ENCODE data around the gene NCS1.
A peak's percentile ranks its signal among the peaks of the same experiment; 100 is the strongest.
"Not testable (repeated sequence)": the region's sequence is repeated elsewhere in the genome, so short reads cannot be mapped to it uniquely, and the experiment has no call there.

The NCS1 gene

GRCh38 chr9:130266236-130267098, 94.3 kb downstream of the NCS1 start:
- TF ChIP-seq, protein P1, sequence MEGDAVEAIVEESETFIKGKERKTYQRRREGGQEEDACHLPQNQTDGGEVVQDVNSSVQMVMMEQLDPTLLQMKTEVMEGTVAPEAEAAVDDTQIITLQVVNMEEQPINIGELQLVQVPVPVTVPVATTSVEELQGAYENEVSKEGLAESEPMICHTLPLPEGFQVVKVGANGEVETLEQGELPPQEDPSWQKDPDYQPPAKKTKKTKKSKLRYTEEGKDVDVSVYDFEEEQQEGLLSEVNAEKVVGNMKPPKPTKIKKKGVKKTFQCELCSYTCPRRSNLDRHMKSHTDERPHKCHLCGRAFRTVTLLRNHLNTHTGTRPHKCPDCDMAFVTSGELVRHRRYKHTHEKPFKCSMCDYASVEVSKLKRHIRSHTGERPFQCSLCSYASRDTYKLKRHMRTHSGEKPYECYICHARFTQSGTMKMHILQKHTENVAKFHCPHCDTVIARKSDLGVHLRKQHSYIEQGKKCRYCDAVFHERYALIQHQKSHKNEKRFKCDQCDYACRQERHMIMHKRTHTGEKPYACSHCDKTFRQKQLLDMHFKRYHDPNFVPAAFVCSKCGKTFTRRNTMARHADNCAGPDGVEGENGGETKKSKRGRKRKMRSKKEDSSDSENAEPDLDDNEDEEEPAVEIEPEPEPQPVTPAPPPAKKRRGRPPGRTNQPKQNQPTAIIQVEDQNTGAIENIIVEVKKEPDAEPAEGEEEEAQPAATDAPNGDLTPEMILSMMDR (conservative IDR thresholded peaks at IDR 0.05), result no peak
- no peak overlapping the region for H3K27ac ChIP-seq

DNA sequence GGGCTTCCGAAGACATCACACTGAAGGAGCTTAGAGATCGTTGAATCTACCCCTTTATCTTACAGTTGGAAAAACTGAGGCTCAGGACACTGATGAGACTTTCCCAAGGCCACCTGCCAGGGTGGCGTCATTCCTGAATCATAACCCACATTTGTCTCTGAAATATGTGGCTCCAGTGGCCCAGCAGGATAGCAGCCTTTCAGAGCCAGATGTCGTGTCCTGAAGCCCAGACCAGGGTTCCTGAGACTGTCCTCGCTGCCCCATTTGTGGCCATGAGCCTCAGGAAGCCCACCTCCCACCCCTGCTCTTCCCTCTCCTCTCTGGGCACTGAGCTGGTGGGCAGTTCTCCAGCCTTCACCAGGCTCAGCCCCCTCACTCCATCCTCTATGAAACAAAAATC, 95.7 kb downstream of the NCS1 start:
- H3K27ac ChIP-seq, result peak overlapping the region; percentile 84

DNA sequence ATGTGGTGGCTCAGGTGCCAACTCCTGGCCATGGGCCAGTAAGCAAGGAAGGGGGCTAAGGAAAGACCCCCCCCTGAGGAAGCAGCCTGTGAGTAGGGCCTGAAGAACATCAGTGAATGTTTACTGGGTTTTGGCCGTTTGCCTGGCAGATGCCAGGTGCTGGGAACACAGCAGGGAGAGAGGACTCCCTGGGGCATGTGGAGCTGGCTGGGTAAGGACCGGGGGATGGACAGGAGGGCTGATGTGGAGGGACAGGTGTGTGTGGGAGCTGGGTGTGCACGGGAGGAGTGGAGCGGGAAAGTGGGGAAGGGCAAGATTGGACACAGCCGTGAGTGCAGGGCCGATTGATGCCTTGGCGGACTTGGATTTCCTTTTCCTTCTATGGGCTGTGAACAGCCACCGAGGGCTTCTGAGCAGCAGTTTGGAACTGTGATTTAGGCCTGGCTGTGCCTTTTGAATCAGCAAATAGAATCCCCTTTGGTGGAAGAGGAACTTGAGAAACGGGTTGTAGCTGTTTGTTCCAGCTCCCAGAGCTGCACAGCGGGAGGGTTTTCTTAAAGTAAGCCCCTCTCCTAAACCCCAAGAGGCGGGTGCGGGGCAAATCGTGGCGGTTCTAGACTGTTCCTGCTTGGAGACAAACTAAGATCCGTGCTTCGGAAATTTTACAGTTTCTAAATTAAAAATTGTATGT, 96.5 kb downstream of the NCS1 start:
- TF ChIP-seq, protein P1 (conservative IDR thresholded peaks at IDR 0.05), result no peak
- H3K27ac ChIP-seq, result peak overlapping the region; percentile 84

More for the DNA sequence above, 95.7 kb downstream of the NCS1 start:
- TF ChIP-seq, protein P1 (conservative IDR thresholded peaks at IDR 0.05), result no peak

GRCh38 chr9:130271473-130271872, 99.3 kb downstream of the NCS1 start:
- TF ChIP-seq, protein P1 (conservative IDR thresholded peaks at IDR 0.05), result no peak
- H3K27ac ChIP-seq, result no peak overlapping the region

GRCh38 chr9:130275156-130275555, 103.0 kb downstream of the NCS1 start:
- no peak overlapping the region for H3K27ac ChIP-seq
- TF ChIP-seq, protein P1 (conservative IDR thresholded peaks at IDR 0.05), result no peak

- no peak overlapping the region for H3K27ac ChIP-seq
- TF ChIP-seq, protein P1 (conservative IDR thresholded peaks at IDR 0.05), result no peak
These were observed 103.9 kb downstream of the NCS1 start for GRCh38 chr9:130276121-130276520.

DNA sequence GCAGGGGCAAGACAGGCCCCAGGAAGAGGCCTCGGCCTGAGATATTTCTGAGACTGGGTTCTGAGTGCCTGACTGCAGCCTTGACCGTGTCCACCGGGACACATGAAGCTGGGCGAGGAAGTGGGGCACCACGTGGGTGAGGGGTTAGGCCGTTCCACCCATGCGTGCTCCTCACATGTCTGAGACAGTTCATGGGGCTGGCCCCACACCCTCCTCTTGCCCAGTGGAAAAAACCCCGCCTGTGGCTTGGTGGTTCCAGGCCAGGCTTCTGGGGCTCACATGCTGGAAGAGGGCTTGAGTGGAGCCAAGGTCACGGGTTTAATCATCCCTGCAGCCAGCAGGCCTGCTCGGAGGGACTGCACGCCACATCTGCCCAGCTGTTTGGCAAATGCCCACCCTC, 104.8 kb downstream of the NCS1 start:
- TF ChIP-seq, protein P1 (conservative IDR thresholded peaks at IDR 0.05), result no peak
- H3K27ac ChIP-seq, result no peak overlapping the region

GRCh38 chr9:130277525-130277924, 105.3 kb downstream of the NCS1 start:
- H3K27ac ChIP-seq, result not testable (repeated sequence)

Data from VCaP (cell line).